ENCODE results near the gene TRAF3IP3. TPM values are rescaled to one million over a fixed set of nuclear protein-coding genes. Genes with fewer than 3 reads are reported as not detected.

TRAF3IP3 gene
- total and polyA plus RNA-seq, 12 donors, result 0.45 to 8.0 (median 0.77) TPM

- no peak for ATAC-seq
Observed at GRCh38 chr1:209822706-209823105, 66.9 kb downstream of the TRAF3IP3 start.

DNA sequence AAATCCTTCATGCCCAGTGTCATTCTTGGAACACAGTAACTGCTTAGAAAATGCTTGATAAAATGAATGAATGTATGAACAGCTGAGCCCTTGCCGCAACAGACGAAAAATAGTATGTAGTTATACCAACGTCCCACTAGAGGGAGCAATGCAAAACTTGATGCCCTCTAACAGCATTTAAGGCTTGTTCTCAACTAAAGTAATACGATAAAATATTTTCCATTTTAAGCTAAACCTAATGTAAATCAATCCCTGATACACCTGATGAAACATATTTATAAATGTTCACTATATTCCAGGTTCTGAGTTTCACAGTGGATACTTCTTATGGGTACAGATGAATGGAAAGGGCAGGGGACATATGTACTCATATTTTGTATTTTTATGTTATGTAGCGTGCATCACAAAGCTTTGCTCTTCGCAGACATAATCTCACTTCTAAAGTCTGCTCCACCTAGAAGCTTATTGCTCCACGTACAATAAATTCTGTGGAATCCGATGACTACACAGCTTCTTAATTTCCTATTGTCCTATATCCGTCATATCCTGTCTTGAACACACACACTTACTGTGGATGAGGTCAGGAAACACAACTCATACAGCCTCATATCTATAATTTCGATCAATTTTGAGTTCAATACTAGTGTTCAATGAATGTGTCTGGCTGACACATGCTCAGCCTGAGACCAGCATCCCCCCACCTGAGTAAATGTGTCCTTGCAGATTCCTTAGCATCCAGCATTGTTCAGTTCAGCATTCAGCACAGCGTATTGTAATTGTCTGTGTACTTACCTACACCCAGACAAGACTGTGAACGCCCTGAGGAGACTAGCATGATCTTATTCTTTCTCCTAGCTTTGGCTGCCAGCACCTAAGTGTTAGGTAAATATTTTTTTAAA, 67.5 kb downstream of the TRAF3IP3 start:
- peak; percentile 64 to 86 (median 77) for TF ChIP-seq CTCF (IDR thresholded peaks at IDR 0.05)
- peak overlapping the region in 7 of 10 donors; percentile 26 to 66 (median 42) for H3K27ac ChIP-seq

More at GRCh38 chr1:209822706-209823105, 66.9 kb downstream of the TRAF3IP3 start:
- no peak overlapping the region for H3K4me3 ChIP-seq
- no peak for DNase-seq
- peaks cover 0 to 22% (median 0%) of the 10 kb centered on the region in 7 donors for H3K27me3 ChIP-seq
- no peak for TF ChIP-seq CTCF (IDR thresholded peaks at IDR 0.05)
- no peaks in the 10 kb centered on the region for H3K9me3 ChIP-seq
- intact Hi-C loops (cut with DNase I), result loop anchor here in 2 of 10 donors (5.0 to 10.0 kb wide), 2 partner anchors 75 to 248 kb away; no protein-coding TSS in a partner anchor
- H3K27ac ChIP-seq, result peak overlapping the region in 1 of 10 donors; percentile 66
- peaks cover 0 to 16% (median 7%) of the 10 kb centered on the region in 9 donors for H3K4me1 ChIP-seq
- H3K36me3 ChIP-seq, result no peaks in the 10 kb centered on the region
- WGBS, 2 donors, result 72% methylated on average over 7 of the region's 7 CpGs

GRCh38 chr1:209825591-209826434, 70.0 kb downstream of the TRAF3IP3 start:
- intact Hi-C loops (cut with DNase I), result loop anchor here in 7 of 10 donors (2.0 to 10.0 kb wide), 5 partner anchors 39 to 251 kb away; partner anchors contain the start of gene C1orf74 (in 3 of the 7)
- Histone ChIP-seq H3K9me3 (no peaks in the 10 kb centered on the region), H3K27ac (peak overlapping the region in 2 of 10 donors; percentile 11 to 51), H3K4me1 (peaks cover 0 to 36% (median 20%) of the 10 kb centered on the region in 9 donors), H3K36me3 (peaks cover 0 to 15% (median 3%) of the 10 kb centered on the region in 9 donors), H3K27me3 (no peaks in the 10 kb centered on the region), H3K4me3 (no peak overlapping the region)
- DNase-seq (no peak), ATAC-seq (peak in 2 of 8 donors; percentile 29 to 43)
- TF ChIP-seq CTCF (IDR thresholded peaks at IDR 0.05), result no peak
- WGBS, 2 donors, result 77 to 78% methylated on average over 11 of the region's 11 CpGs

More for the DNA sequence above, 67.5 kb downstream of the TRAF3IP3 start:
- WGBS, 2 donors, result 37 to 41% methylated on average over 12 of the region's 12 CpGs
- no peak for DNase-seq
- ATAC-seq, result peak in 4 of 8 donors; percentile 7 to 50 (median 37)
- Histone ChIP-seq H3K27me3 (peaks cover 0 to 21% (median 0%) of the 10 kb centered on the region in 7 donors), H3K36me3 (no peaks in the 10 kb centered on the region), H3K4me1 (peaks cover 0 to 20% (median 7%) of the 10 kb centered on the region in 9 donors), H3K4me3 (peak overlapping the region in 3 of 10 donors; percentile 14 to 23 (median 15)), H3K9me3 (no peaks in the 10 kb centered on the region)
- intact Hi-C loops (cut with DNase I), result loop anchor here in 2 of 10 donors (5.0 to 10.0 kb wide), 2 partner anchors 76 to 249 kb away; no protein-coding TSS in a partner anchor

All from heart right ventricle (tissue), 16 donors.